Left ventricle myocardium inferior (tissue), 1 donor: Measurements from ENCODE around the gene PRDX5. TPM values are rescaled to one million over a fixed set of nuclear protein-coding genes. Genes with fewer than 3 reads are reported as not detected.

Experiments
- DNase-seq: peaks from one replicate; pipeline ENCODE4 v3.0.0-alpha.2; 2020
- H3K27ac ChIP-seq: fragments of 200-600 bp; replicated peaks from 2 replicates; pipeline ENCODE4 v1.8.0; 2021
- H3K27me3 ChIP-seq: fragments of 200-600 bp; 2 replicates; pipeline ENCODE4 v1.8.0; 2021; ENCODE audit warnings: low read depth
- H3K36me3 ChIP-seq: fragments of 200-600 bp; 2 replicates; pipeline ENCODE4 v1.8.0; 2021
- H3K4me1 ChIP-seq: fragments of 200-600 bp; 2 replicates; pipeline ENCODE4 v1.8.0; 2021
- H3K4me3 ChIP-seq: fragments of 200-600 bp; 2 replicates; pipeline ENCODE4 v1.8.0; 2021; ENCODE audit warnings: mild to moderate bottlenecking, moderate library complexity
- H3K9me3 ChIP-seq: fragments of 200-600 bp; replicated peaks from 2 replicates; pipeline ENCODE4 v1.8.0; 2021
- intact Hi-C: fragments of 100-400 bp; cut with micrococcal nuclease; formaldehyde crosslinking; loops from one replicate; pipeline ENCODE4 v1.11.0; 2022
- long read RNA-seq: library from polyadenylated mRNA; unstranded; transcript quantifications from one replicate; pipeline ENCODE4 v2.0.0, GENCODE V29; 2021
- total RNA-seq: library from RNA; stranded (reverse); fragmentation: NEBNext Ultra II Directional; extraction: Animal tissue kit (Norgen Biotek cat#: 25700); gene quantifications from one replicate; pipeline ENCODE4 v1.2.1, GENCODE V29; 2021
- TF ChIP-seq, protein P1 (sequence below): fragments of 200-600 bp; IDR thresholded peaks from 2 replicates; pipeline ENCODE4 v1.8.0; 2021; ENCODE audit warnings: antibody characterized with exemption, mild to moderate bottlenecking, borderline replicate concordance
- donor health status: DM: no; HTN: yes; CAD: no; lungs with severe emphysema.

Gene PRDX5
- total RNA-seq = 321 TPM
- long read RNA-seq, transcript PRDX5-201 (6 exons, 893 nt) = major isoform, 264 of 300 reads
- long read RNA-seq, transcript PRDX5-202 (4 exons, 463 nt) = minor isoform, 12 of 300 reads
- long read RNA-seq, partial matches to known transcripts = 8 of 300 reads
- long read RNA-seq, other reads (novel, unspliced or antisense) = 12 of 300 reads

GRCh38 chr11:64317961-64318765 is at the start of gene PRDX5:
PRDX5 (plus strand) TSS chr11:64318121; CDS start chr11:64318216, 95 bp downstream.
- intact Hi-C loops = no loop called here
- H3K4me1 ChIP-seq = peaks cover 61% of the 10 kb centered on the region
- peak; percentile 96 for DNase-seq

GRCh38 chr11:64268893-64269539 is 48.9 kb upstream of the PRDX5 start:
- Histone ChIP-seq H3K27me3 (no peaks in the 10 kb centered on the region), H3K4me1 (peaks cover 64% of the 10 kb centered on the region), H3K4me3 (peak overlapping the region; percentile 85), H3K9me3 (no peaks in the 10 kb centered on the region), H3K27ac (peak overlapping the region; percentile 98), H3K36me3 (peaks cover 24% of the 10 kb centered on the region)
- intact Hi-C loops = no loop called here
- TF ChIP-seq, protein P1, sequence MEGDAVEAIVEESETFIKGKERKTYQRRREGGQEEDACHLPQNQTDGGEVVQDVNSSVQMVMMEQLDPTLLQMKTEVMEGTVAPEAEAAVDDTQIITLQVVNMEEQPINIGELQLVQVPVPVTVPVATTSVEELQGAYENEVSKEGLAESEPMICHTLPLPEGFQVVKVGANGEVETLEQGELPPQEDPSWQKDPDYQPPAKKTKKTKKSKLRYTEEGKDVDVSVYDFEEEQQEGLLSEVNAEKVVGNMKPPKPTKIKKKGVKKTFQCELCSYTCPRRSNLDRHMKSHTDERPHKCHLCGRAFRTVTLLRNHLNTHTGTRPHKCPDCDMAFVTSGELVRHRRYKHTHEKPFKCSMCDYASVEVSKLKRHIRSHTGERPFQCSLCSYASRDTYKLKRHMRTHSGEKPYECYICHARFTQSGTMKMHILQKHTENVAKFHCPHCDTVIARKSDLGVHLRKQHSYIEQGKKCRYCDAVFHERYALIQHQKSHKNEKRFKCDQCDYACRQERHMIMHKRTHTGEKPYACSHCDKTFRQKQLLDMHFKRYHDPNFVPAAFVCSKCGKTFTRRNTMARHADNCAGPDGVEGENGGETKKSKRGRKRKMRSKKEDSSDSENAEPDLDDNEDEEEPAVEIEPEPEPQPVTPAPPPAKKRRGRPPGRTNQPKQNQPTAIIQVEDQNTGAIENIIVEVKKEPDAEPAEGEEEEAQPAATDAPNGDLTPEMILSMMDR = no peak
- DNase-seq = peak; percentile 71

More at GRCh38 chr11:64317961-64318765, at the start of gene PRDX5:
- H3K9me3 ChIP-seq = no peaks in the 10 kb centered on the region
- H3K27ac ChIP-seq = peak within 1 kb of the TSS; percentile 100
- peak within 1 kb of the TSS; percentile 82 for H3K4me3 ChIP-seq
- TF ChIP-seq, protein P1 = peak; percentile 53
- peaks cover 38% of the 10 kb centered on the region for H3K36me3 ChIP-seq
- H3K27me3 ChIP-seq = no peaks in the 10 kb centered on the region

DNA sequence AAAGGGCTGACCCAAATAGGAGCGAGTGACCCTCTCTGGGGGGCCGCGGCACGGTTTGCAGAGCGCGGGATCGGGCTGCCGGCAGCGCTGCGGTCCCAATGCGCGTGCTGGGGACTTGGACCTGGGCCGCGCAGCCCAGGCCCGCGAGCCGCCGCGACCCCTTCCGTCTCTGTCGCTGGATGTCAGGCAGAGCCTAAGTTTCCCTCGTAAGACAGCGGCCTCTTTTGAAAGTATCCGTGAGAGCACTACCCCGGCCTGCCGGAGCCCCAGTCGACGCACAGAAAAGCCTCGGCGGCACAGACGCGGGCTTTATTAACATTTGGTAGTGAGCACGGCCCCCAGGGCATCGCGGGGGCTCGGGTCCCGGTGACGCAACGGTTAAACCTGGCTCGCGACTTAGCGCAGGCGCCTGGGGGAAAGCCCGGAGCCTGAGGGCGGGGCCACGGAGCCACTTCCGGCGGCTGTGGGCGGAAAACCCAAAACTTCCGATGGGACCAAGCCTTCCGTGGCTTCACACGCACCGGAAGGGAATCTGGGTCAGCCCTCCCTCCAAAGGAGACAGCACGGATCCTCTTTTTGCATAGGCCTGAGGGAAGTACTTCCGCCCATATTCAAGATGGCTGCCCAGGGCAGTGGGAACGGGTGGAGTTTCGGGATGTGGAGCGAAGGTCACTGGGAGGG is 48.2 kb upstream of the PRDX5 start:
- Histone ChIP-seq H3K36me3 (peaks cover 19% of the 10 kb centered on the region), H3K4me3 (peak overlapping the region; percentile 85), H3K9me3 (no peaks in the 10 kb centered on the region), H3K27me3 (no peaks in the 10 kb centered on the region), H3K27ac (peak overlapping the region; percentile 98), H3K4me1 (peaks cover 64% of the 10 kb centered on the region)
- DNase-seq = peak; percentile 98
- intact Hi-C loops = no loop called here
- TF ChIP-seq, protein P1 = no peak

GRCh38 chr11:64275031-64275800 is 42.7 kb upstream of the PRDX5 start:
- no peak for DNase-seq

More at GRCh38 chr11:64275031-64275800, 42.7 kb upstream of the PRDX5 start:
- no peaks in the 10 kb centered on the region for H3K27me3 ChIP-seq
- H3K27ac ChIP-seq = no peak overlapping the region
- H3K9me3 ChIP-seq = no peaks in the 10 kb centered on the region
- H3K4me3 ChIP-seq = no peak overlapping the region
- TF ChIP-seq, protein P1 = no peak
- intact Hi-C loops = no loop called here
- peaks cover 36% of the 10 kb centered on the region for H3K36me3 ChIP-seq
- peaks cover 36% of the 10 kb centered on the region for H3K4me1 ChIP-seq
